Panc1 (cell line): Measurements from ENCODE around the gene COL27A1.

ENCODE experiments used
- TF ChIP-seq, protein P1 (sequence below): fragments of 450-650 bp; IDR thresholded peaks from 2 replicates; pipeline ENCODE4 v1.5.1; 2017; ENCODE audit warnings: mild to moderate bottlenecking
- TF ChIP-seq, protein P2 (sequence below), 2 experiments: IDR thresholded peaks; 2 replicates each; pipeline ENCODE4 v1.6.1; 2011 to 2012; ENCODE audit warnings: low read depth in 2 of 2, control low read depth in 1 of 2, low read length in 1 of 2, mild to moderate bottlenecking in 1 of 2, moderate library complexity in 1 of 2; ENCODE audit not compliant: insufficient read depth in 1 of 2

DNA sequence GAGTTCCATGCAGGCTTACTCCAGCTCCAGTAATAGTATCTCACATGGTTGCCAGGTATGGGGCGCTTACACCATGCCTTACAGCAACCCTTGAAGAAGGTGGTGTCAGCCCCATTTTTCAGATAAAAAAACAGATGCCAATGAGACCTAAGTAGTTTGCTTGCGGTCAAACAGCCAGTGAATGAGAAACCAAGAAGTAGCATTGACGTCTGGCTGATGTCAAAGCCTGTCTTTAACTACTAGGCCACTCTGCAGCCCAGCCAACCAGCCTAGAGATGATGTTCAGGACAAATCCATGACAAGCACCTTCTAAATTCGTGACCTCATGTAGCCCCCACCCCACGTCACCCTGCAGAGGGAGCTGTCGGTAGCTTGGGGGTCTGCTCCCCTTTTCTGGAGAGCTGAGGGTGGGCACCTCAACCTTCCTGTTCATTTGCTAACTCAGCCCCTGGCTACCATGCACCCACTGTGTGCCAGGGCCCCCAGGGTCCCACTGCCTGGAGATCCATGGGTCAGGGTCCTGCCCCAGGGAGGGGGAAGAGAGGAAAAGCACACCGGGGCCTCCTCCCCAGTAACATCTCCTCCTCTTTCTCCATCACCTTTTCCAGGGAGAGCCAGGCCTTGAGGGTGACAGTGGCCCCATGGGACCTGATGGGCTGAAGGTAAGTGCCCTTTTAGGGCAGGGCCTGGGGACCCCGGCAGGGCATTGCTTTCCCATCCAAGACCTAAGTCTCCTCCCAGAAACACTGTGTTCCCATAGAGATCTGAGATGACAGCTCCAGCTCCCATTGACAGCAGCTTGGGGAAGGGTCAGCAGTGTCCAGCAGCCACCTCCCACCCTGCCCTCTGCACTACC is 115.0 kb downstream of the COL27A1 start:
- TF ChIP-seq, protein P1, sequence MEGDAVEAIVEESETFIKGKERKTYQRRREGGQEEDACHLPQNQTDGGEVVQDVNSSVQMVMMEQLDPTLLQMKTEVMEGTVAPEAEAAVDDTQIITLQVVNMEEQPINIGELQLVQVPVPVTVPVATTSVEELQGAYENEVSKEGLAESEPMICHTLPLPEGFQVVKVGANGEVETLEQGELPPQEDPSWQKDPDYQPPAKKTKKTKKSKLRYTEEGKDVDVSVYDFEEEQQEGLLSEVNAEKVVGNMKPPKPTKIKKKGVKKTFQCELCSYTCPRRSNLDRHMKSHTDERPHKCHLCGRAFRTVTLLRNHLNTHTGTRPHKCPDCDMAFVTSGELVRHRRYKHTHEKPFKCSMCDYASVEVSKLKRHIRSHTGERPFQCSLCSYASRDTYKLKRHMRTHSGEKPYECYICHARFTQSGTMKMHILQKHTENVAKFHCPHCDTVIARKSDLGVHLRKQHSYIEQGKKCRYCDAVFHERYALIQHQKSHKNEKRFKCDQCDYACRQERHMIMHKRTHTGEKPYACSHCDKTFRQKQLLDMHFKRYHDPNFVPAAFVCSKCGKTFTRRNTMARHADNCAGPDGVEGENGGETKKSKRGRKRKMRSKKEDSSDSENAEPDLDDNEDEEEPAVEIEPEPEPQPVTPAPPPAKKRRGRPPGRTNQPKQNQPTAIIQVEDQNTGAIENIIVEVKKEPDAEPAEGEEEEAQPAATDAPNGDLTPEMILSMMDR: no peak
- TF ChIP-seq, protein P2, sequence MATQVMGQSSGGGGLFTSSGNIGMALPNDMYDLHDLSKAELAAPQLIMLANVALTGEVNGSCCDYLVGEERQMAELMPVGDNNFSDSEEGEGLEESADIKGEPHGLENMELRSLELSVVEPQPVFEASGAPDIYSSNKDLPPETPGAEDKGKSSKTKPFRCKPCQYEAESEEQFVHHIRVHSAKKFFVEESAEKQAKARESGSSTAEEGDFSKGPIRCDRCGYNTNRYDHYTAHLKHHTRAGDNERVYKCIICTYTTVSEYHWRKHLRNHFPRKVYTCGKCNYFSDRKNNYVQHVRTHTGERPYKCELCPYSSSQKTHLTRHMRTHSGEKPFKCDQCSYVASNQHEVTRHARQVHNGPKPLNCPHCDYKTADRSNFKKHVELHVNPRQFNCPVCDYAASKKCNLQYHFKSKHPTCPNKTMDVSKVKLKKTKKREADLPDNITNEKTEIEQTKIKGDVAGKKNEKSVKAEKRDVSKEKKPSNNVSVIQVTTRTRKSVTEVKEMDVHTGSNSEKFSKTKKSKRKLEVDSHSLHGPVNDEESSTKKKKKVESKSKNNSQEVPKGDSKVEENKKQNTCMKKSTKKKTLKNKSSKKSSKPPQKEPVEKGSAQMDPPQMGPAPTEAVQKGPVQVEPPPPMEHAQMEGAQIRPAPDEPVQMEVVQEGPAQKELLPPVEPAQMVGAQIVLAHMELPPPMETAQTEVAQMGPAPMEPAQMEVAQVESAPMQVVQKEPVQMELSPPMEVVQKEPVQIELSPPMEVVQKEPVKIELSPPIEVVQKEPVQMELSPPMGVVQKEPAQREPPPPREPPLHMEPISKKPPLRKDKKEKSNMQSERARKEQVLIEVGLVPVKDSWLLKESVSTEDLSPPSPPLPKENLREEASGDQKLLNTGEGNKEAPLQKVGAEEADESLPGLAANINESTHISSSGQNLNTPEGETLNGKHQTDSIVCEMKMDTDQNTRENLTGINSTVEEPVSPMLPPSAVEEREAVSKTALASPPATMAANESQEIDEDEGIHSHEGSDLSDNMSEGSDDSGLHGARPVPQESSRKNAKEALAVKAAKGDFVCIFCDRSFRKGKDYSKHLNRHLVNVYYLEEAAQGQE (IDR thresholded peaks at IDR 0.05; ENCODE audit: insufficient read depth in 1 of 2, low read depth in 2 of 2, low read length in 1 of 2): no peak
